GM18511 (cell line): ENCODE data around the gene LRMDA.

Experiments used
- ATAC-seq: cut with Tn5 transposase; IDR thresholded peaks from one replicate; pipeline ENCODE4 v1.9.1; 2021; ENCODE audit warnings: mild to moderate bottlenecking, moderate library complexity; ENCODE audit not compliant: unreplicated experiment

LRMDA gene

GRCh38 chr10:76205361-76205760 is 773.9 kb downstream of the LRMDA start:
- no peak for ATAC-seq

- no peak for ATAC-seq
Measured at GRCh38 chr10:76206797-76207352, 775.5 kb downstream of the LRMDA start.

- ATAC-seq = no peak
Measured at GRCh38 chr10:76209135-76209534, 777.7 kb downstream of the LRMDA start.

DNA sequence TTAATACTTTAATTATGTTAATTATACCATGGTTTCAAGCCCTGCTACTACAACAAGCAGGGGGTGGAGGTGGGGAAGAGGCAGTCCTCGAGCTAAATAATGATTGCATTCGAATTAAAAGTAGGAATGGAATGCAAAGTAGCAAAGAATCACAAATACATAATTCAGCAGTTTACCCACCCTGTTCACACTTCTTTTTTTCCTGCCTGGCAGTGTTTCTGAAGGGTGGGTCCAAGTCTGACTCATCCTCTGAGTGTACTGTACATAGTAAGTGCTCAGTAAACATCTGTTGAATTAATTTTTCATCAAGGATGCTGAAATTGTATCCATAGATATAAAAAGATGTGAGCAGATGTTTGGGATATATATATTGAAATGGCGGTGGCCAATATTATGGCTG is 778.8 kb downstream of the LRMDA start:
- ATAC-seq = no peak

GRCh38 chr10:76211691-76212090 is 780.3 kb downstream of the LRMDA start:
- no peak for ATAC-seq

GRCh38 chr10:76213876-76214275 is 782.5 kb downstream of the LRMDA start:
- no peak for ATAC-seq

- no peak for ATAC-seq
Measured at GRCh38 chr10:76218035-76218434, 786.6 kb downstream of the LRMDA start.

GRCh38 chr10:76229341-76229740 is 797.9 kb downstream of the LRMDA start:
- ATAC-seq = no peak

DNA sequence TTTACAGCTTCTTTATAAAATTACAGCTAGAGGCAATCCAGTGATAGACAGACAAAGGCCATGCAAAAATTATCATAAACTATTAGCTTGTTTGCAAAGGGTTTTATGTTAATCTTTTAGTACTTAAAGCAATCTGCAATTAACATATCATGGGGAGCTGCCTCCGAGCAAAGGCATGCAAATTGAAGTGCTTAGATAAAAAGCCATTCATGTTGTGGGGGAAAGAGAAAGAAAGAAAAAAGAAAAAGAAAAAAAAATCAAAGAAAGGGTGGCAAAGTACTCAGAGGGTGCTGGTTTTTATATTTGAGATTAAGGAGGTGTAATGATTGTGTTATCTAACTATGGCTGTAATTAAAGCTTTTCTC is 799.5 kb downstream of the LRMDA start:
- no peak for ATAC-seq

GRCh38 chr10:76231286-76231934 is 800.0 kb downstream of the LRMDA start:
- no peak for ATAC-seq

- ATAC-seq = no peak
Measured at GRCh38 chr10:76234499-76235226, 803.2 kb downstream of the LRMDA start.

DNA sequence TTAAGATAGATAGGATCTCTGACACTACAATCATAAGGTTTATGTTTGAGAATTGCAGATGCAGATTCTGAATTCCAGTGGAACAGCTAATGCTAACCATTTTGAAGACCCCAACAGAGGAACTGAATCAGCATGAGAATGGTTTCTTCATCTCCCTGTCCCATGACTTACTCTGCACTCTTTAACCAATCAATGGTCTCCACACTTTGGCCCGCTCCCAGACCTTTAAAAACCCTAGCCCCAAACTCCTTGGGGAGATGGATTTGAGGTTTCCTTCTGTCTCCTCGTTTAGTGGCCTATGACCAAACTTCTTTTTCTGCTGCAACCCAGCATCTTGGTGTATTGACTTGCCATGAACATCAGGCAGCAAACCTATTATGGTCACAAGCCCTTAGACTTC is 804.9 kb downstream of the LRMDA start:
- ATAC-seq = no peak

- ATAC-seq = no peak
Measured at GRCh38 chr10:76242956-76243355, 811.5 kb downstream of the LRMDA start.

- ATAC-seq = no peak
Measured at GRCh38 chr10:76244061-76244686, 812.8 kb downstream of the LRMDA start.

- no peak for ATAC-seq
Measured at GRCh38 chr10:76245951-76246495, 814.6 kb downstream of the LRMDA start.

GRCh38 chr10:76248649-76249200 is 817.3 kb downstream of the LRMDA start:
- no peak for ATAC-seq

GRCh38 chr10:76251841-76252671 is 820.6 kb downstream of the LRMDA start:
- no peak for ATAC-seq

DNA sequence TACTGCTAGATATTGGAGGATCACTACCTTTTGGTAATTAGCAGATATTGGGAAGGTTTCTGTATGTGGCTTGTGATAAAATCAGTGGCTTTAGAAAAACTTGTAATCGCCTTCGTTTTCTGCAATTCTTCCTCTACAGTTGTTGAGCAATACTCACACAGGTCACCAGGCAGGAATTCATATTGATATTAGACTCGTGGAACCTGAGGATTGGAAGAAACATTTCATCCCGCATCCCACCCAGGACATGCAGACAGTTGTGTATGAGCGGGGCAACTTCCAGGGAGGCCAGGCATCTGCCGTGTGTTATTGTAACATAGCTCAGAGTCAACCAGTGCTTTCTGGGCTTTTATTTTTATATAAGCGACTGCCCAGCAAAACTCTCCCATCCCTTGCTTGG is 821.3 kb downstream of the LRMDA start:
- no peak for ATAC-seq

DNA sequence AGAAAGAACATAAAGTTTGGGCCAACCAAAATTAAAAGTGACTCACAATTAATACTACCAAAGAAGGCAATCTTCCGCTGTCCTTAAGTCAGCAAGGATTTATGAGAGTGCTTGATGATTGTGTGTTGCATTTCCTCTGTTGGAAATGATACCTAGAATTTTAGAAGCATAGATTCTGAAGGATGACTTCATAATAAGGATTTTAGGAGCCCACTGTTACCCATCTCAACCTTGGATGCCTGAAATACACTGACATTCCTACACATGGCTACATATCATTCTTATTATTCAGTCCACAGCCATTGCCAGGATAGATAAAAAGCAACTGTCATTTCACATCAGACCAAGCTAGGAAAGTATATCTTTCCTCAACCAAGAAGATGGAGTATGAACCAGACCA is 823.8 kb downstream of the LRMDA start:
- ATAC-seq = no peak

- no peak for ATAC-seq
Measured at GRCh38 chr10:76257816-76258215, 826.4 kb downstream of the LRMDA start.
